Measurements from ENCODE around the gene GOLGA2.

GOLGA2 gene

GRCh38 chr9:128323212-128323730 is 47.5 kb upstream of the GOLGA2 start:
- peak overlapping the region; percentile 70 to 86 for H3K4me3 ChIP-seq (ENCODE audit: low read length in 2 of 2)
- peak overlapping the region; percentile 84 for H2AFZ ChIP-seq (ENCODE audit: low read length)
- no peak overlapping the region for H2BK12ac ChIP-seq (ENCODE audit: low read length)
- H3K4me2 ChIP-seq (ENCODE audit: insufficient read depth, low read length, poor library complexity, severe bottlenecking): peak overlapping the region; percentile 72
- no CpG with 5 or more reads among the region's 16 CpGs for WGBS, 2 donors (ENCODE audit: extremely low coverage in 2 of 2, insufficient read length in 2 of 2, insufficient replicate concordance in 1 of 2)
- H3K23ac ChIP-seq (ENCODE audit: low read depth, low read length, poor library complexity): peak overlapping the region; percentile 38
- peak overlapping the region; percentile 96 for H3K9ac ChIP-seq (ENCODE audit: low read depth, low read length, poor library complexity)
- peaks cover 5 to 9% of the 10 kb centered on the region in 2 donors for H3K4me1 ChIP-seq (ENCODE audit: control insufficient read depth in 2 of 2, insufficient read depth in 1 of 2, low read depth in 1 of 2, low read length in 2 of 2)
- H3K36me3 ChIP-seq (replicated peaks in 1 of 2; ENCODE audit: control insufficient read depth in 2 of 2, insufficient read depth in 2 of 2, low read length in 2 of 2): peaks cover 17 to 61% of the 10 kb centered on the region in 2 donors
- H2BK120ac ChIP-seq (ENCODE audit: low read depth, low read length): no peak overlapping the region
- no peak overlapping the region for H4K8ac ChIP-seq (ENCODE audit: low read depth, low read length)
- H2BK15ac ChIP-seq (ENCODE audit: low read length): no peak overlapping the region
- H3K27me3 ChIP-seq (ENCODE audit: control insufficient read depth in 3 of 3, insufficient read depth in 3 of 3, low read depth in 1 of 3, low read length in 3 of 3): no peaks in the 10 kb centered on the region
- no peak overlapping the region for H3K27ac ChIP-seq (replicated peaks; ENCODE audit: low read length)
- no peak for DNase-seq (ENCODE audit: low spot score)
- no peak overlapping the region for H3K4ac ChIP-seq (ENCODE audit: low read length)
- H3K9me3 ChIP-seq (replicated peaks in 1 of 2; ENCODE audit: control insufficient read depth in 2 of 2, insufficient read depth in 1 of 2, low read depth in 1 of 2, low read length in 2 of 2): no peaks in the 10 kb centered on the region
- no peak overlapping the region for H4K91ac ChIP-seq (ENCODE audit: low read depth, low read length, poor library complexity)
- H2BK5ac ChIP-seq (ENCODE audit: low read length): no peak overlapping the region
- H3K14ac ChIP-seq (ENCODE audit: low read length): no peak overlapping the region
- H2AK5ac ChIP-seq (ENCODE audit: low read depth, low read length): no peak overlapping the region
- no peak overlapping the region for H3K18ac ChIP-seq (ENCODE audit: low read length)
- H3K79me1 ChIP-seq (ENCODE audit: low read depth, low read length): peaks cover 4% of the 10 kb centered on the region

- Histone ChIP-seq H2AK5ac (ENCODE audit: low read depth, low read length) (no peak within 1 kb of the TSS), H3K18ac (ENCODE audit: low read length) (peak within 1 kb of the TSS; percentile 96), H3K4ac (ENCODE audit: low read length) (no peak within 1 kb of the TSS), H2BK12ac (ENCODE audit: low read length) (no peak within 1 kb of the TSS), H3K9me3 (replicated peaks in 1 of 2; ENCODE audit: control insufficient read depth in 2 of 2, insufficient read depth in 1 of 2, low read depth in 1 of 2, low read length in 2 of 2) (no peaks in the 10 kb centered on the region), H2AFZ (ENCODE audit: low read length) (peak within 1 kb of the TSS; percentile 84), H3K23ac (ENCODE audit: low read depth, low read length, poor library complexity) (peak within 1 kb of the TSS; percentile 38), H2BK5ac (ENCODE audit: low read length) (peak within 1 kb of the TSS; percentile 67), H3K4me1 (ENCODE audit: control insufficient read depth in 2 of 2, insufficient read depth in 1 of 2, low read depth in 1 of 2, low read length in 2 of 2) (peaks cover 5 to 9% of the 10 kb centered on the region in 2 donors), H3K4me3 (ENCODE audit: low read length in 2 of 2) (peak within 1 kb of the TSS; percentile 70 to 86), H2BK120ac (ENCODE audit: low read depth, low read length) (peak within 1 kb of the TSS; percentile 65), H3K14ac (ENCODE audit: low read length) (peak within 1 kb of the TSS; percentile 27), H4K91ac (ENCODE audit: low read depth, low read length, poor library complexity) (no peak within 1 kb of the TSS), H4K8ac (ENCODE audit: low read depth, low read length) (peak within 1 kb of the TSS; percentile 52), H3K4me2 (ENCODE audit: insufficient read depth, low read length, poor library complexity, severe bottlenecking) (peak within 1 kb of the TSS; percentile 72), H3K79me1 (ENCODE audit: low read depth, low read length) (peaks cover 4% of the 10 kb centered on the region), H3K27me3 (ENCODE audit: control insufficient read depth in 3 of 3, insufficient read depth in 3 of 3, low read depth in 1 of 3, low read length in 3 of 3) (no peaks in the 10 kb centered on the region), H3K27ac (replicated peaks; ENCODE audit: low read length) (peak within 1 kb of the TSS; percentile 88), H3K36me3 (replicated peaks in 1 of 2; ENCODE audit: control insufficient read depth in 2 of 2, insufficient read depth in 2 of 2, low read length in 2 of 2) (peaks cover 17 to 59% of the 10 kb centered on the region in 2 donors), H3K9ac (ENCODE audit: low read depth, low read length, poor library complexity) (peak within 1 kb of the TSS; percentile 96), H2BK15ac (ENCODE audit: low read length) (no peak within 1 kb of the TSS)
- DNase-seq (ENCODE audit: low spot score): peak; percentile 92
- WGBS, 2 donors (ENCODE audit: extremely low coverage in 2 of 2, insufficient read length in 2 of 2, insufficient replicate concordance in 1 of 2): no CpG with 5 or more reads among the region's 83 CpGs
These were observed 46.8 kb upstream of the GOLGA2 start, which contains the start of the genes COQ4 and TRUB2 for GRCh38 chr9:128322404-128323211. COQ4 (plus strand) TSS chr9:128322839; CDS start chr9:128322859, 20 bp downstream. TRUB2 (minus strand) TSS chr9:128322447; CDS start chr9:128322408, 39 bp downstream.

GRCh38 chr9:128321879-128322403 is 46.1 kb upstream of the GOLGA2 start:
- Histone ChIP-seq H3K4ac (ENCODE audit: low read length) (no peak overlapping the region), H2BK5ac (ENCODE audit: low read length) (peak overlapping the region; percentile 67), H2AFZ (ENCODE audit: low read length) (peak overlapping the region; percentile 84), H3K9me3 (replicated peaks in 1 of 2; ENCODE audit: control insufficient read depth in 2 of 2, insufficient read depth in 1 of 2, low read depth in 1 of 2, low read length in 2 of 2) (no peaks in the 10 kb centered on the region), H3K4me1 (ENCODE audit: control insufficient read depth in 2 of 2, insufficient read depth in 1 of 2, low read depth in 1 of 2, low read length in 2 of 2) (peaks cover 5 to 9% of the 10 kb centered on the region in 2 donors), H4K91ac (ENCODE audit: low read depth, low read length, poor library complexity) (no peak overlapping the region), H3K36me3 (replicated peaks in 1 of 2; ENCODE audit: control insufficient read depth in 2 of 2, insufficient read depth in 2 of 2, low read length in 2 of 2) (peaks cover 22 to 60% of the 10 kb centered on the region in 2 donors), H3K4me3 (ENCODE audit: low read length in 2 of 2) (peak overlapping the region; percentile 70 to 86), H3K27ac (replicated peaks; ENCODE audit: low read length) (no peak overlapping the region), H3K79me1 (ENCODE audit: low read depth, low read length) (peaks cover 4% of the 10 kb centered on the region), H2AK5ac (ENCODE audit: low read depth, low read length) (no peak overlapping the region), H3K4me2 (ENCODE audit: insufficient read depth, low read length, poor library complexity, severe bottlenecking) (peak overlapping the region; percentile 72), H2BK12ac (ENCODE audit: low read length) (no peak overlapping the region), H2BK15ac (ENCODE audit: low read length) (no peak overlapping the region), H2BK120ac (ENCODE audit: low read depth, low read length) (no peak overlapping the region), H4K8ac (ENCODE audit: low read depth, low read length) (no peak overlapping the region), H3K14ac (ENCODE audit: low read length) (no peak overlapping the region), H3K27me3 (ENCODE audit: control insufficient read depth in 3 of 3, insufficient read depth in 3 of 3, low read depth in 1 of 3, low read length in 3 of 3) (no peaks in the 10 kb centered on the region), H3K9ac (ENCODE audit: low read depth, low read length, poor library complexity) (peak overlapping the region; percentile 75), H3K23ac (ENCODE audit: low read depth, low read length, poor library complexity) (peak overlapping the region; percentile 38), H3K18ac (ENCODE audit: low read length) (peak overlapping the region; percentile 72)
- no peak for DNase-seq (ENCODE audit: low spot score)
- no CpG with 5 or more reads among the region's 21 CpGs for WGBS, 2 donors (ENCODE audit: extremely low coverage in 2 of 2, insufficient read length in 2 of 2, insufficient replicate concordance in 1 of 2)

- H2AFZ ChIP-seq (ENCODE audit: low read length): no peak overlapping the region
- no peak overlapping the region for H2BK5ac ChIP-seq (ENCODE audit: low read length)
- no peak overlapping the region for H3K18ac ChIP-seq (ENCODE audit: low read length)
- H3K23ac ChIP-seq (ENCODE audit: low read depth, low read length, poor library complexity): no peak overlapping the region
- peak overlapping the region in 1 of 2 donors; percentile 70 for H3K4me3 ChIP-seq (ENCODE audit: low read length in 2 of 2)
- H3K4ac ChIP-seq (ENCODE audit: low read length): no peak overlapping the region
- H3K9me3 ChIP-seq (replicated peaks in 1 of 2; ENCODE audit: control insufficient read depth in 2 of 2, insufficient read depth in 1 of 2, low read depth in 1 of 2, low read length in 2 of 2): no peaks in the 10 kb centered on the region
- H2AK5ac ChIP-seq (ENCODE audit: low read depth, low read length): no peak overlapping the region
- no peaks in the 10 kb centered on the region for H3K27me3 ChIP-seq (ENCODE audit: control insufficient read depth in 3 of 3, insufficient read depth in 3 of 3, low read depth in 1 of 3, low read length in 3 of 3)
- WGBS, 2 donors (ENCODE audit: extremely low coverage in 2 of 2, insufficient read length in 2 of 2, insufficient replicate concordance in 1 of 2): no CpG with 5 or more reads among the region's 7 CpGs
- no peak overlapping the region for H2BK12ac ChIP-seq (ENCODE audit: low read length)
- no peak for DNase-seq (ENCODE audit: low spot score)
- H3K4me2 ChIP-seq (ENCODE audit: insufficient read depth, low read length, poor library complexity, severe bottlenecking): no peak overlapping the region
- no peak overlapping the region for H4K8ac ChIP-seq (ENCODE audit: low read depth, low read length)
- no peak overlapping the region for H3K27ac ChIP-seq (replicated peaks; ENCODE audit: low read length)
- H3K9ac ChIP-seq (ENCODE audit: low read depth, low read length, poor library complexity): no peak overlapping the region
- no peak overlapping the region for H2BK15ac ChIP-seq (ENCODE audit: low read length)
- peaks cover 5 to 9% of the 10 kb centered on the region in 2 donors for H3K4me1 ChIP-seq (ENCODE audit: control insufficient read depth in 2 of 2, insufficient read depth in 1 of 2, low read depth in 1 of 2, low read length in 2 of 2)
- H3K14ac ChIP-seq (ENCODE audit: low read length): no peak overlapping the region
- H4K91ac ChIP-seq (ENCODE audit: low read depth, low read length, poor library complexity): no peak overlapping the region
- H2BK120ac ChIP-seq (ENCODE audit: low read depth, low read length): no peak overlapping the region
- H3K79me1 ChIP-seq (ENCODE audit: low read depth, low read length): peaks cover 4% of the 10 kb centered on the region
- H3K36me3 ChIP-seq (replicated peaks in 1 of 2; ENCODE audit: control insufficient read depth in 2 of 2, insufficient read depth in 2 of 2, low read length in 2 of 2): peaks cover 28 to 61% of the 10 kb centered on the region in 2 donors
These were observed 45.5 kb upstream of the GOLGA2 start for GRCh38 chr9:128321343-128321742.

All from neuronal stem cell (in vitro differentiated cells).